Pons (tissue), 1 donor: ENCODE measurements around the gene CELSR3.

Experiments
- DNase-seq: peaks from one replicate; pipeline ENCODE4 v3.0.0-alpha.2; 2016; ENCODE audit warnings: low spot score

Gene CELSR3

GRCh38 chr3:48661501-48662144, 1.1 kb downstream of the CELSR3 start:
- DNase-seq: no peak

GRCh38 chr3:48660800-48661400, 1.8 kb downstream of the CELSR3 start:
- DNase-seq: no peak

GRCh38 chr3:48656841-48657281, 5.8 kb downstream of the CELSR3 start:
- no peak for DNase-seq

- peak; percentile 34 for DNase-seq
Observed at GRCh38 chr3:48656061-48656840, 6.4 kb downstream of the CELSR3 start.

- DNase-seq: no peak
Observed at GRCh38 chr3:48655606-48656005, 7.1 kb downstream of the CELSR3 start.

GRCh38 chr3:48655063-48655462, 7.6 kb downstream of the CELSR3 start:
- no peak for DNase-seq

GRCh38 chr3:48652923-48653715, 9.6 kb downstream of the CELSR3 start:
- DNase-seq: no peak

GRCh38 chr3:48651771-48652170, 10.9 kb downstream of the CELSR3 start:
- no peak for DNase-seq

- no peak for DNase-seq
Observed at GRCh38 chr3:48650723-48651122, 12.0 kb downstream of the CELSR3 start.

GRCh38 chr3:48648188-48648850, 14.4 kb downstream of the CELSR3 start:
- DNase-seq: no peak

GRCh38 chr3:48647714-48648113, 15.0 kb downstream of the CELSR3 start:
- DNase-seq: no peak

GRCh38 chr3:48644898-48645760, 17.6 kb downstream of the CELSR3 start:
- no peak for DNase-seq

- no peak for DNase-seq
Observed at GRCh38 chr3:48642605-48643004, 20.1 kb downstream of the CELSR3 start.

- no peak for DNase-seq
Observed at GRCh38 chr3:48641396-48641795, 21.3 kb downstream of the CELSR3 start.

- DNase-seq: no peak
Observed at GRCh38 chr3:48639944-48640606, 22.6 kb downstream of the CELSR3 start.

- no peak for DNase-seq
Observed at GRCh38 chr3:48637305-48637704, 25.4 kb downstream of the CELSR3 start.

- DNase-seq: no peak
Observed at GRCh38 chr3:48636149-48636655, 26.5 kb downstream of the CELSR3 start.

- peak; percentile 94 for DNase-seq
Observed at GRCh38 chr3:48635222-48636021, 27.3 kb downstream of the CELSR3 start, which contains the start of gene SLC26A6. TSS of gene SLC26A6 (minus strand) at chr3:48635461. CDS start at chr3:48635393, 68 bp downstream.

- peak; percentile 17 for DNase-seq
Observed at GRCh38 chr3:48634661-48635221, 27.9 kb downstream of the CELSR3 start.
